ENCODE data around the gene WDSUB1.

Gene WDSUB1

GRCh38 chr2:159199761-159200465 is 86.6 kb downstream of the WDSUB1 start:
- in situ Hi-C loops (cut with MboI; ENCODE audit: low sequenced_read_pairs), result no loop called here

- in situ Hi-C loops (cut with MboI; ENCODE audit: low sequenced_read_pairs), result no loop called here
These were observed 87.3 kb downstream of the WDSUB1 start for GRCh38 chr2:159199236-159199635.

- in situ Hi-C loops (cut with MboI; ENCODE audit: low sequenced_read_pairs), result no loop called here
These were observed 90.0 kb downstream of the WDSUB1 start for GRCh38 chr2:159196393-159196925.

- in situ Hi-C loops (cut with MboI; ENCODE audit: low sequenced_read_pairs), result no loop called here
These were observed 90.8 kb downstream of the WDSUB1 start for GRCh38 chr2:159195697-159196096.

- in situ Hi-C loops (cut with MboI; ENCODE audit: low sequenced_read_pairs), result no loop called here
These were observed 92.3 kb downstream of the WDSUB1 start for GRCh38 chr2:159194241-159194640.

GRCh38 chr2:159193791-159194190 is 92.7 kb downstream of the WDSUB1 start:
- in situ Hi-C loops (cut with MboI; ENCODE audit: low sequenced_read_pairs), result no loop called here

- in situ Hi-C loops (cut with MboI; ENCODE audit: low sequenced_read_pairs), result no loop called here
These were observed 94.1 kb downstream of the WDSUB1 start for GRCh38 chr2:159192371-159192918.

- in situ Hi-C loops (cut with MboI; ENCODE audit: low sequenced_read_pairs), result no loop called here
These were observed 98.1 kb downstream of the WDSUB1 start for GRCh38 chr2:159188449-159188848.

- in situ Hi-C loops (cut with MboI; ENCODE audit: low sequenced_read_pairs), result no loop called here
These were observed 99.4 kb downstream of the WDSUB1 start for GRCh38 chr2:159187106-159187505.

GRCh38 chr2:159186462-159186861 is 100.0 kb downstream of the WDSUB1 start:
- in situ Hi-C loops (cut with MboI; ENCODE audit: low sequenced_read_pairs), result no loop called here
